Loucy (cell line): ENCODE results near the gene CYP4F22.

Source experiments
- CTCF ChIP-seq: fragments of 200-600 bp; sonication (generic); conservative IDR thresholded peaks from 2 replicates; pipeline ENCODE4 v1.5.1; 2014; ENCODE audit warnings: mild to moderate bottlenecking, antibody characterized with exemption, low read length
- EZH2phosphoT487 ChIP-seq: fragments of 200-600 bp; IDR thresholded peaks from 2 replicates; pipeline ENCODE4 v1.6.1; 2018; ENCODE audit warnings: antibody characterized with exemption, mild to moderate bottlenecking, moderate library complexity, borderline replicate concordance

GRCh38 chr19:15570420-15570819 lies 62.1 kb downstream of the CYP4F22 start:
- TF ChIP-seq CTCF (no peak), EZH2phosphoT487 (no peak)
